Mesendoderm (in vitro differentiated cells): Measurements from ENCODE around the gene CERS4.

Source experiments
- DNase-seq: peaks from one replicate; pipeline ENCODE4 v3.0.0; 2013
- H2AK5ac ChIP-seq: 2 replicates; pipeline ENCODE4 v1.6.1; 2013; ENCODE audit warnings: low read length, inconsistent platforms
- H2BK120ac ChIP-seq: 2 replicates; pipeline ENCODE4 v1.6.1; 2013; ENCODE audit warnings: low read depth, mild to moderate bottlenecking, low read length, moderate library complexity, mixed read lengths
- H2BK15ac ChIP-seq: replicated peaks from 2 replicates; pipeline ENCODE4 v1.6.1; 2013; ENCODE audit warnings: low read depth, mild to moderate bottlenecking, moderate library complexity
- H2BK5ac ChIP-seq: 2 replicates; pipeline ENCODE4 v1.6.1; 2013; ENCODE audit warnings: low read length, inconsistent platforms
- H3K18ac ChIP-seq: 2 replicates; pipeline ENCODE4 v1.6.1; 2013; ENCODE audit warnings: mild to moderate bottlenecking, low read length, mixed read lengths
- H3K23ac ChIP-seq: one replicate; pipeline ENCODE4 v1.6.1; 2013; ENCODE audit warnings: low read length
- H3K27ac ChIP-seq: 2 replicates; pipeline ENCODE4 v1.5.1; 2013; ENCODE audit warnings: low read depth, mild to moderate bottlenecking, inconsistent platforms, low read length, moderate library complexity
- H3K27me3 ChIP-seq: 2 replicates; pipeline ENCODE4 v1.6.1; 2013; ENCODE audit warnings: low read length, control low read depth, mild to moderate bottlenecking, inconsistent platforms; ENCODE audit not compliant: insufficient read depth, poor library complexity
- H3K36me3 ChIP-seq: 2 replicates; pipeline ENCODE4 v1.6.1; 2013; ENCODE audit warnings: low read length, inconsistent platforms; ENCODE audit not compliant: control insufficient read depth, insufficient read depth
- H3K4ac ChIP-seq: one replicate; pipeline ENCODE4 v1.6.1; 2013; ENCODE audit warnings: low read depth, mild to moderate bottlenecking, low read length, moderate library complexity
- H3K4me1 ChIP-seq: 2 replicates; pipeline ENCODE4 v1.6.1; 2013; ENCODE audit warnings: low read depth, low read length, inconsistent platforms; ENCODE audit not compliant: control insufficient read depth
- H3K4me2 ChIP-seq: 2 replicates; pipeline ENCODE4 v1.6.1; 2013; ENCODE audit warnings: low read length
- H3K4me3 ChIP-seq: 2 replicates; pipeline ENCODE4 v1.5.1; 2013; ENCODE audit warnings: mild to moderate bottlenecking, low read length
- H3K56ac ChIP-seq: one replicate; pipeline ENCODE4 v1.6.1; 2013; ENCODE audit warnings: low read length
- H3K79me1 ChIP-seq: 2 replicates; pipeline ENCODE4 v1.6.1; 2013; ENCODE audit warnings: low read length, inconsistent platforms
- H3K79me2 ChIP-seq: 2 replicates; pipeline ENCODE4 v1.6.1; 2013; ENCODE audit warnings: mild to moderate bottlenecking, low read length; ENCODE audit not compliant: control insufficient read depth, insufficient read depth
- H3K9ac ChIP-seq: 2 replicates; pipeline ENCODE4 v1.6.1; 2013; ENCODE audit warnings: low read length, inconsistent platforms
- H4K5ac ChIP-seq: one replicate; pipeline ENCODE4 v1.6.1; 2013; ENCODE audit warnings: low read length
- H4K8ac ChIP-seq: one replicate; pipeline ENCODE4 v1.6.1; 2013; ENCODE audit warnings: low read depth, mild to moderate bottlenecking, control low read depth, low read length, moderate library complexity
- WGBS: extraction: QIAGEN DNeasy Blood & Tissue Kit; methylation state at CpG from one replicate; pipeline ENCODE4 v1.1.7; 2013; ENCODE audit warnings: low lambda C conversion rate, missing lambda C conversion rate; ENCODE audit not compliant: insufficient coverage; ENCODE audit errors: extremely low coverage; 5-methylcytosine and 5-hydroxymethylcytosine counted together

CERS4 gene

DNA sequence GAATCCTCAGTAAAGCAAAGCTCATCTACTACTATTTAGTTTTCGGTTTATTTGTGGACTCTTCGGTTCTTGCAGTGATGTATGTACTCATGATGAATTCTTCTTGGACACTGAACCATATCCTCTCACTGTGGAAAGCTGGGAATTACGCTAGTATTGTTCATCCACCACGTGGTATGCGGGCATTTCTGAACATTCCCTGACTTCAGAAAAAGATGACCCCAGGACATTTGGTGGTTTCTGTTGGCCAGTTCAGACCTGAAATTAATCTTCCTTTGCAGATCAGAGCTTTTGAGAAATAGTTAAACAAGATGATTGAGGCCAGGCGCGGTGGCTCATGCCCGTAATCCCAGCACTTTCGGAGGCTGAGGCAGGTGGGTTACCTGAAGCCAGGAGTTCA is 34.5 kb upstream of the CERS4 start:
- Histone ChIP-seq H2BK15ac (no peak overlapping the region), H3K56ac (no peak overlapping the region), H2AK5ac (no peak overlapping the region), H3K79me2 (no peaks in the 10 kb centered on the region), H3K4me1 (no peaks in the 10 kb centered on the region), H3K18ac (no peak overlapping the region), H2BK5ac (no peak overlapping the region), H3K27ac (no peak overlapping the region), H3K36me3 (no peaks in the 10 kb centered on the region), H3K4ac (no peak overlapping the region), H2BK120ac (no peak overlapping the region), H3K27me3 (no peaks in the 10 kb centered on the region), H3K23ac (no peak overlapping the region), H4K8ac (no peak overlapping the region), H3K9ac (no peak overlapping the region), H4K5ac (no peak overlapping the region), H3K4me2 (no peak overlapping the region), H3K4me3 (no peak overlapping the region), H3K79me1 (no peaks in the 10 kb centered on the region)
- no peak for DNase-seq
- no CpG with 5 or more reads among the region's 9 CpGs for WGBS

DNA sequence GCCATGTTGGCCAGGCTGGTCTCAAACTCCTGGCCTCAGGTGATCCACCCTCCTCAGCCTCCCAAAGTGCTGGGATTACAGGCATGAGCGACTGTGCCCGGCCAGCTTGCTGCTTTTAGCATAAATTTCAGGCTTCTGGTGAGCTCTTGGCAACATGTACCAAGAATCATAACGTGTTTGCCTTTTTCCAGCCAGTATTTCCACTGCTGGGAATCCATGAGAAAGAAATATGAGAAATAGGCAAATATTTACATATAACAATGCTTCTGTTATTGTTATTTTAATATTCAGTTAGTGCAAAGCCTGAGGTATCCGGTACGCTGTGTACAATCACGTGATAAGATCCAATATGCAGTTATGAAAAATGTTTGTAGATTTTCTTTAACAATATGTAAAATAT is 29.2 kb upstream of the CERS4 start:
- no peak for DNase-seq
- H2BK120ac ChIP-seq = no peak overlapping the region
- H3K79me2 ChIP-seq = no peaks in the 10 kb centered on the region
- no peak overlapping the region for H3K56ac ChIP-seq
- H3K27me3 ChIP-seq = no peaks in the 10 kb centered on the region
- H3K36me3 ChIP-seq = no peaks in the 10 kb centered on the region
- no peak overlapping the region for H4K5ac ChIP-seq
- H4K8ac ChIP-seq = no peak overlapping the region
- H3K23ac ChIP-seq = no peak overlapping the region
- H3K4me2 ChIP-seq = no peak overlapping the region
- H3K4ac ChIP-seq = no peak overlapping the region
- no peak overlapping the region for H3K27ac ChIP-seq
- no CpG with 5 or more reads among the region's 6 CpGs for WGBS
- no peak overlapping the region for H2BK15ac ChIP-seq
- no peak overlapping the region for H3K4me3 ChIP-seq
- no peak overlapping the region for H2AK5ac ChIP-seq
- H3K79me1 ChIP-seq = no peaks in the 10 kb centered on the region
- H3K9ac ChIP-seq = no peak overlapping the region
- H3K18ac ChIP-seq = no peak overlapping the region
- H3K4me1 ChIP-seq = no peaks in the 10 kb centered on the region
- H2BK5ac ChIP-seq = no peak overlapping the region

DNA sequence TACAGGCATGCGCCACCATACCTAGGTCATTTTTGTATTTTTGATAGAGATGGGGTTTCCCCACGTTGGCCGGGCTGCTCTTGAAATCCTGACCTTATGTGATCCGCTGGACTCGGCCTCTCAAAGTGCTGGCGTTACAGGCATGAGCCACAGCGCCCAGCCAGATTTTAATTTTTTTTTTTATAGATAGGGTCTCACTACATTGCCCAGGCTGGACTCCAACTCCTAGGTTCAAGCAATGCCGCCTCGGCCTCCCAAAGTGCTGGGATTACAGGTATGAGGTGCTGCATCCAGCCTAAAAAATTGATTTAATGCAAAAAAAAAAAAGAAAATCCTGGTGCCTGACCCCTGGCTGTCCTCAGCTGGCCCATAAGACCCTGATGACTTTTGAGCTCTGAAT is 24.9 kb upstream of the CERS4 start:
- Histone ChIP-seq H3K27ac (no peak overlapping the region), H3K79me1 (no peaks in the 10 kb centered on the region), H3K9ac (no peak overlapping the region), H3K18ac (no peak overlapping the region), H3K36me3 (no peaks in the 10 kb centered on the region), H3K56ac (no peak overlapping the region), H3K4me3 (no peak overlapping the region), H3K4ac (no peak overlapping the region), H3K79me2 (no peaks in the 10 kb centered on the region), H3K4me1 (no peaks in the 10 kb centered on the region), H2BK15ac (no peak overlapping the region), H3K4me2 (no peak overlapping the region), H3K23ac (no peak overlapping the region), H4K5ac (no peak overlapping the region), H2BK120ac (no peak overlapping the region), H2AK5ac (no peak overlapping the region), H2BK5ac (no peak overlapping the region), H4K8ac (no peak overlapping the region), H3K27me3 (no peaks in the 10 kb centered on the region)
- no CpG with 5 or more reads among the region's 9 CpGs for WGBS
- DNase-seq = no peak

DNA sequence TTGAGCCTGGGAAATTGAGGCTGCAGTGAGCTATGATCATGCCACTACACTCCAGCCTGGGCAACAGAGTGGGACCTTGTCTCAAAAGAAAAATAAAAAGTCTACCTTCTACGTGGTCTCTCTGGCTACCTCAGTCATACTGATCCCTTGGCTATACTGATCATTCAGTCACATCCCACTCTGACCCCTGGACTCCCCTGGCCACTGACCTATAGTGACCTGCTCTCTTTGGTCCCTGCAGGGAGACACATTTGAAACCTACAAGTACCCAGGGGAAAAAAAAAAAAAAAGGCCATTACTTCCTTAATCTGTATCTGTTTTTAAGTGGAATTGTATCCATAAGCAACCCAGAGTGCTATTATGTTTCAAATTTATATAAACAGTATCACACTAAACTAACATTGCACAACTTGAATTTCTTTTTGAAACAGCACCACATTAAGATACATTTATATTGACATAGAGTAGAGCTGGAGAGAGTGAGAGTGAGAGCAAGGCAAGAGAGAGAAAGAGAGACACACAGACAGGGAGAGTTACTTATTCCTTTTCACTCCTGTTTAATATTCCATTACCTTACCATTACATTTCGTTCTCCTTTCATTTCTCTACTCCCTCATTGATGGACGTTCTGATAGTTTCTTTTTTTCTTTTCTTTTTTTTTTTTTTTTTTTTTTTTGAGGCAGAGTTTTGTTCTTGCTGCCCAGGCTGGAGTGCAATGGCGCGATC is 23.7 kb upstream of the CERS4 start:
- Histone ChIP-seq H3K4ac (no peak overlapping the region), H4K5ac (no peak overlapping the region), H3K36me3 (no peaks in the 10 kb centered on the region), H4K8ac (no peak overlapping the region), H2BK15ac (no peak overlapping the region), H2AK5ac (no peak overlapping the region), H3K79me2 (no peaks in the 10 kb centered on the region), H3K4me2 (no peak overlapping the region), H3K23ac (no peak overlapping the region), H3K56ac (no peak overlapping the region), H3K27me3 (no peaks in the 10 kb centered on the region), H3K27ac (no peak overlapping the region), H2BK5ac (no peak overlapping the region), H3K79me1 (no peaks in the 10 kb centered on the region), H2BK120ac (no peak overlapping the region), H3K18ac (no peak overlapping the region), H3K4me3 (no peak overlapping the region), H3K4me1 (no peaks in the 10 kb centered on the region), H3K9ac (no peak overlapping the region)
- DNase-seq = no peak
- 100% methylated on average over 2 of the region's 5 CpGs for WGBS

DNA sequence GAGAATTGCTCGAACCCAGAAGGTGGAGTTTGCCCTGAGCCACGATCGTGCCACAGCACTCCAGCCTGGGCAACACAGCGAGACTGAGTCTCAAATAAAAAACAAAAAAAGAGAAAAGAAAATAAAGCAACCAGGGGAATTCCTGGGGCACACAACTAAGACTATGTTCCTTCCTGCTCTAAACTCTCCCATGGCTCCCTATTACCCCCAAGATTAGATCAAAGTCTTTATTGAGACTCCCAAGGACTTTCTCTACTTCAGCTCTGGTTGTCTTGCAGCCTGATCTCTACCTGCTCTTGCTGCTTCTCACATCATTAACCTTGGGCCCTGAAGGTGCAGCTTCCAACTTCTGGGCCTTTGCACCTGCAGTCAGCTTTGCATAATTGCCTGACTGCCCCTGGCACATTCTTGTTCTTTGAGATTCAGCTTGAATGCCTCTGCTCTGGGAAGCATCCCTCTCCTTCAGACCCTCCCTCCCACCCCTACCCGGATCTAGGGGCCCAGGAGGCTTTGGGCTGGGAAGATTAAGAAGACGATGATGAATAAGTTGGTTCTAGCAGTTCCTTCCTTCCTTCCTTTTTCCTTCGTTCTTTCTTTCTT is 16.8 kb upstream of the CERS4 start:
- Histone ChIP-seq H3K4me3 (no peak overlapping the region), H4K5ac (no peak overlapping the region), H3K4ac (no peak overlapping the region), H3K56ac (no peak overlapping the region), H3K79me1 (no peaks in the 10 kb centered on the region), H3K79me2 (no peaks in the 10 kb centered on the region), H3K27ac (no peak overlapping the region), H3K4me2 (no peak overlapping the region), H3K23ac (no peak overlapping the region), H2AK5ac (no peak overlapping the region), H2BK15ac (no peak overlapping the region), H2BK5ac (no peak overlapping the region), H3K18ac (no peak overlapping the region), H3K9ac (no peak overlapping the region), H3K36me3 (no peaks in the 10 kb centered on the region), H4K8ac (no peak overlapping the region), H2BK120ac (no peak overlapping the region), H3K27me3 (no peaks in the 10 kb centered on the region), H3K4me1 (no peaks in the 10 kb centered on the region)
- WGBS = 100% methylated on average over 1 of the region's 7 CpGs
- DNase-seq = peak; percentile 79
